DMS53 treated with DMSO at 0.1 percent for 48 hours (cell line): Measurements from ENCODE around the gene MPPE1.

ENCODE experiments used
- DNase-seq: peaks from one replicate; lab custom pipeline; 2025; ENCODE audit not compliant: unreplicated experiment; lab: John Stamatoyannopoulos, UW

MPPE1 gene

DNA sequence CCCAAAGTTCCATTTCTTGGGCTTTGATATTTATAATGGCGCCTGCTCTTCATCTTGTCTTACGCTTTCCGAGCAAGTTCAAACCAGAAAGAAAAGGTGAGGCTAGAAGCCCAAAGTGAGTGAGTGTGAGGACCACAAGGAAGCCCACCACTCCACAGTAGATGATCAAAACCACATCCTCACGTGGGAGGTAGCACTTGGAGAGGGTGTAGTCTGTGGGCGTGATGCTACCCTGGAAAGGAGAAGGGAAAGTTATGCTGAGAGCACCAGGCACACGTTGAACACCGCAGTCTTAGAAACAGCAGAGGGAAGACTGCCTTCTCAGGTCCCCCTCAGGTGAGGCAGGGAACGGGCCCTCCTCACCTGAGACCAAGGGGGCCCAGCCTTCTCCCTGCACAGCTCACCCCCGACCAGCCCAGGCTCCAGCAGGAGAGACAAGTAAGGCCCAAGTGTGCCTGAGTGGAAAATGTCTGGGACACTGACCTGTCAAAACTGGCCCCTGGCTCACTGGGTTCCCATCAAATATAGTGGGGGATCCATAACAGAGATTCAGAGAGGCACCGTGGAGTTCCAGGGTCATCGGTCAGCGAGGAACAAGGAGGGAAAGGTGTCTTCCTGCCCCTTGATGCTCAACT is 23.6 kb downstream of the MPPE1 start:
- no peak for DNase-seq

DNA sequence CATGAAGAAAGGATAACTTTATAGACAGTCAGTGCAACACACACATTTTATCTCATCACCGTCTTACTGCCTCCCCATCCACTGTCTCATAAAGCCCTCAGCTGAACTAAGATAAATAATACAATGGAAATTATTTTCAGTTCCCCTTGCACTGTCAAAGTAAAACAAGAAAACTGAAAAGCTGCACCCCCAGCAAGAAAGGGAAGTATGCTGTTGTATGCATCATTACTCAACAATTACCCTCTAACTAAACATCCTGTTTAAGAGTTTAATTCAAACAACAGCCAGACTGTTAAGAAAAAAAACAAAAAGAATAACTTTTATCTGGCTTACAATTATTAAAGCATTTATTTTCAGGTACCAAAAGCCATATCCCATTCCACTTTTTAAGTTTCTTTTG is 25.0 kb downstream of the MPPE1 start:
- no peak for DNase-seq

DNA sequence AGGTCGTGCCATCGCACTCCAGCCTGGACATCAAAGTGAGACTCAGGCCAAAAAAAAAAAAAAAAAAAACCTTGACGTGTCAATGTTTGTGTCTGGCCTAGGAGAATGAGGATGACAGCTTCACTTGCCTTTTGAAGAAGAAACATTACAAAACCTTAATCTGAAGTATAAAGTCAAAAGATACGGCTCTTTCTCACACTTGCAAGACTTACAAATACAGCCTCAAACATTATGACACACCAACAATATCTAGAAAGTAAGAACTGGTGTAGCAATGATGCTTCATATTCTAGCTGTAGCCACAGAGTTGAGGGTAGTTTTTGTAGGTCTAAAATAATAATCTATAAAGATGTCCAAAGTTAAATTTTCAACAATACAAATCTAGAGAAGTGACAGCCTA is 25.5 kb downstream of the MPPE1 start:
- no peak for DNase-seq

DNA sequence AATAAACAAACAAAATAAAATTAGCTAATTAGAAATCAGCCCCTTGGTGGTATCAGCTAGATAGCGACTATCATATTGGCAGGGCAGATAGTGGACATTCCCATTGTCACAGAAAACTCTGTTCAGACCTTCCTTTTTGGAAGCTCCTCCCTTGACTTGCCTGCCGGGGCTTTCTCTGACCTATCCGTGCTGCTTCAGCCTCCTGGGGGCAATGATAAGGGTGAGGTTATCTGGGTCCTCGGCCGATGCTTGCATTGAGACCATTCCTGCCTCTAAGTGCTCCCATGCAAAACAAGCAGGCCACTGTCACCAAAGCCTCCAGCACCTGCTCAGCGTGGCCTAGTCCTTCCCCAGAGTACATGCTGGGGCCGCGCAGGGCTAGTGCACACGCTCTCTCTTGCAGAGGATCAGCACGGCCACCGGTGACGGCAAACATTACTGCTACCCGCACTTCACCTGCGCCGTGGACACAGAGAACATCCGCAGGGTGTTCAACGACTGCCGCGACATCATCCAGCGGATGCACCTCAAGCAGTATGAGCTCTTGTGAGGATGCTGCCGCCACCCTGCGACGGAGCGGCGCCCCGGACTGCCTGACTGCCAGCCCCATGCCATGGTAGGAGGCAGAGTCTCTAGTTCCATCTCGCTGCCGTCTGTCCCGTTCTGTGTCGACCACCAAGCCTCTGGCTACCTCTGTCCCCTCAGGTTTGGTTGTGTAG is 27.4 kb downstream of the MPPE1 start:
- peak; percentile 25 for DNase-seq

DNA sequence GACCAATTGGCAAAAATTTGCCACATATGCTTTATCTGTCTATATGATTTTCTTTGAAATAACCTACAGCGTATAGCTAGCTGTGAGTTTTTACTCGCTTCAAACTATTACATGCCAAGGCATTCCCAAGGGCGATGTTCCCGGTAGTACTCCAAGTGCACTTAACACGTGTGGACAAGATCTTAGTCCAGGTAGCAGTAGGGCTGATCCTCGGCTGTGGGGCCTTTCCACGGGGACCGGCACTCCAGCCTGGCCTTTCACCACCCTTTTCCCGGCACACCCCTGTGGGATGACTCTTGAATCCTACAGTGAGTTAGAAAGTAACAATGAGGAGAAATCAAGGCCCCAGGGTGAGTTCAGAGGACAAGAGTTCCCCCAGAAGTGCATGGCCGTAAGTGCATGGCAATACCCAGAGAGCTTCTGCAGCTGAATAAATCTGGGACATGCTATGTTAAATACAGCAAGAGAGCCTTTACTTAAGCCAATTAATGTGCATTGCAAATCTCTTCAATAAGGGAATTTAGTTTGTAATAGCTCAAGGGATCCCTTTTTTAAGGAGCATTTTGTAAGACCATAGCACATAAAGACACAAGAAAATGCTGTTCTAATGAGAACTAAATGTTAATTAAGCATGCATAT is 30.5 kb downstream of the MPPE1 start:
- DNase-seq, result no peak

DNA sequence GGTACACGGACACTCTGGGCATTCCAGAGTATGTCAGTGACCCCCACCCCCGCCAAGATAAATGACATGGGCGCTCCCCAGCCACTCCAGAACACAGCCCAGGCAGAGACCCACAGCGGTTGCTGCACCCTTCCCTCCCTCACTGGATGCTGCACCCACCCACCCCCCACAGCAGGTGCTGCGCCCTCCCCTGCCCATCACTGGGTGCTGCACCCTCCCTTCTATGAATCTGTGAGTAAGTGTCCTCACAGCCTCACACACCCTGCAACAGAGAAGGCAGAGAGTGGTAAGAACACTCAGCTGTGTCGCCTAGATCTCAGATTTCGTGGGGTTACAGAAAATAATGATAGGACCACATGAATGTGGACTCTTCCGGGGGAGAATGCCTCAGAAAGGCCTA is 33.4 kb downstream of the MPPE1 start:
- no peak for DNase-seq

DNA sequence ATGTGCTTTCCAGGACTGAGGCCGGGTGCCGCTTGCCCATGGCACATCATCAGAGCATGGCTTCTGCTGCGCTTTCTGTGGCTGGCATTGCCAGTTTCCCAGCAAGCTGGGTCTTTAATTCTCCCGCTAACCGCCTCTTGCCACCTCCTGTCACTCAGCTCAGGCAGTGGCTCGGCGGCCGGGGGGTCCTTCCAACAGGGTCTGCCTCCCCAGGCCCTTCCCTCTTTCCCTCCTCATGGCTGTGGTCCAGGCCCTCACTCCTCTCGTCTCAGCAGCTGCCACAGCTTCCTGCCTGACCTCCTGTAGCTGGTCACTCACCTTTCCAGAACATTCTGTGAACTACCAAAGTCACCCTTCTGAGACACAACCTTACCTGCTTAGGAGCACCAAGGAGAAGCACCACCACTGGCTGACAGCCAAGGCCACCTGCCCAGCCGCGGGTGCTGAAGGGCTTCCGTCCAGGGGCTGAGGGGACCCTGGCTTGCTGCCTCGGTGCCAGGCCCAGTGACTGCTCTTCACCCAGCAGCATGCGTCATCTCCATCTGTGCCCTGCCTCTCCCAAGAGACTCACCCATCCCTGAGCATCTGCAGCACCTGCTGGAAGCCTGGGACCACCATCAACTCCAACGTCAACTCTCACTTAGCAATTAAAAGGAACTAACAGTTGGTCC is 34.3 kb downstream of the MPPE1 start:
- DNase-seq, result no peak

DNA sequence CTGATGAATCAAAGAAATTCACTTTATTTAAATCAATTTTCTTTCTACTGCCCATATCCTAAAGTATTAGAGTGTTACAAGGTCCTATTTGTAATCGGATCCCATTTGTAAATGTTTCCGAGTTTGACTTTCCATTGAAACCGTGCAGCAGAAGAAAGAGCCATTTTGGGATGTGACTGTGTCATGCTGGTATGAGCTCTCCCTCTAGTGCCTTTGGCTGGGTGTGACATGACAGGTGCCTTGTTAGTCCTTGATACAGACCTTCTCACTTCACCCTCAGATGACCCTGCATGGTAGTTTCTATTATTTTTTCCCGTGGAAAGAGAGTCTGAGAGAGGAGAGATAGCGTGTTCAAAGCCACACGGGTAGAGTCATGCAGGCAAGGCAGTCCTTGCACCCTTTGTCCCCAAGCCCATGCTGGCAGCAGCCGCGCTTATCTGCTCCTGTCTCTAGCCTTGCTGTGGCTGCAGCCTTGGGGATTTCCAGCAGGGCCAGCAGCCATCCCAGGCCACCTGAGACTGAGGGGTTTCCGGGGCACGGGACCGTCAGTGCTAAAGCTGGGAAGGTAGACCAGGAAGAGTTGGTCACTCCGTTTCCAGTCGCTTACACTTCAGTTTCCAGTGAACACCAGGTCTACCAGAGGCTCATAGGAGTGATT is 35.5 kb downstream of the MPPE1 start:
- DNase-seq, result peak; percentile 86

DNA sequence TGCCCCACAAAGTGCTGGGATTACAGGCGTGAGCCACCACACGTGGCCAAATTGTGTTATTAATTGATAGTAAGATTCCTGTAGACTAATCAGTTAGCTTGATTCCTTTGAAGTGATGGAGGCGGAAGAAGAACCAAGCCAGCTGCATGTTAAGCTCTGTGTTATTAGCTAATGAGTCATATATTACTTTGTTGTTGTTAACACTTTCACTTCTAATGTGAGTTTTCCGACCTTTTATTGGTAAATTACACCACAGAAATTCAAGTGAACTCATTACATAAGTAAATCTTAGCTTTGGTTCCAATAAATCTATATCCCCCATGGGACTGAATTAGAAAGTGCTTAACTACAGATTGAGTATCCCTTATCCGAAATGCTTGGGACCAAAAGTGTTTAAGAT is 36.6 kb downstream of the MPPE1 start:
- DNase-seq, result no peak

DNA sequence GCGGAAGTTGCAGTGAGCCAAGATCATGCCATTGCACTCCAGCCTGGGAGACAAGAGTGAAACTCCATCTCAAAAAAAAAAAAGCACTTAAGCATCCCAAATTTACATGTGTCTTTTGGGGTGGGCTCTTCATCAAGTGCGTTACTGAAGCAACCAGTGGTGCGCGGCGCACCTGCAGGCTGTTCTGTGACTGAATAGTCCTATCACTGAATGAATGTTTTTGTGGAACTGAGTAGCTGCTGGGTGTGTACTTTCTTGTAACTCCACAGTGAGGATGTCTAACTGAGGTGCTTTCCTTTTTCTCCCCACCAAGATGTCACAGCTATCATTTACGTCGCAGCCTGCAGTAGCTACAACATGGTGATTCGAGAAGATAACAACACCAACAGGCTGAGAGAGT is 39.9 kb downstream of the MPPE1 start:
- DNase-seq, result no peak

DNA sequence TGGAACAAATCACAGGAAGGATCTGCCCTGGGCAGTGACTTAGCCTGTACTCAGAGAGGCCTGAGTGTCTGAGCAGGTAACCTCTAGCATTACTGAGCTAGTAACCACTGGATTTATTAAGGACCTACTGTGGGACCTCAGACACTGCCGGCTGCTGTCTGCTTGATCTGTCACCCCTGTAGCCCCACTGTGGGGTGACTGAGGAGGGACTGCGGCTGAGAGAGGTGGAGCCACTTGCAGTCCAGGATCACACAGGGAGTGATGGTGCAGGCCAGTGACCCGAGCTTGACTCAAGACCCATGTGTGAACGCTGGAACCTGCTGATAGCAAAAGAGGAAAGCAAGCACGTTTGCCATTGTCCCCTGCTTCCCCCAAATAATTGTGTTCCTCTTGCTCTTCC is 41.4 kb downstream of the MPPE1 start:
- DNase-seq, result no peak

DNA sequence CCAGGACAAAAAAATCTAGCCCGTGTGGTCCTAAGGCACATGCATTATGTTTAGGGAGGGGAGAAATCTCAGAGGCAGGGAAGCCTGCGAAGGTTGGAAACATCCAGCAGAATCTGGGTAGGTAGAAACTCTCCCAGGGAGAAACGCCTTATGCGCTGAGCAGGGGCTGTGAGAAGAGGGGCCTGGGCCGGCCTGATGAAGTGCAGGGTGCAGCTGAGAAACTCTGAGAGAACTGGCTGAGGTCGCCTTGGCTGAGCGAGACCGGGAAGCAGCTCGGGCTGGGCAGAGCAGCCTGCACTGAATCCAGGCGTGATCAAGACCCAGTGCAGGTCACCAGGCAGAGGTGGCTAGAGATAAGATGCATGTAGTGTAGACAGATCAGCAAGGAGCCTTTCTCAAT is 41.8 kb downstream of the MPPE1 start:
- DNase-seq, result no peak

DNA sequence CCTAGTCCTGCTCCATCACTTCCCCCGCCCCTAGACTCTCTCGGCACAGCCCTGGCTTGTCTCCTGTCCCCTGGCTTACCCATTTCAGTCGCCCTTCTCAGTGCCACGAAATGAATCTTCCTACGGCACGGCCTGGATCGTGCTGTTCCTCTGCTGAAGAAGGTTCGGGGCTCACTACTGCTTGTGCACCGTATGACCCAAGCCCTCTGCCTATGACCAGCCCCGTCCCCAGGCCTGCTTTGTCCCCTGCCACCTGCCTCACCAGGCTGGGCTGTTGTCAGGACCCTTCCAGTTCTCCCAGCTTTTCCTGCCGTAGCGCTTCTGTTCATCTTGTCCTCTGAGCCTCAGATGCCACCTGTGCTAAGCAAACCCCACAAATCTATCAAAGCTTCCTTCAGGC is 43.0 kb downstream of the MPPE1 start:
- DNase-seq, result no peak

DNA sequence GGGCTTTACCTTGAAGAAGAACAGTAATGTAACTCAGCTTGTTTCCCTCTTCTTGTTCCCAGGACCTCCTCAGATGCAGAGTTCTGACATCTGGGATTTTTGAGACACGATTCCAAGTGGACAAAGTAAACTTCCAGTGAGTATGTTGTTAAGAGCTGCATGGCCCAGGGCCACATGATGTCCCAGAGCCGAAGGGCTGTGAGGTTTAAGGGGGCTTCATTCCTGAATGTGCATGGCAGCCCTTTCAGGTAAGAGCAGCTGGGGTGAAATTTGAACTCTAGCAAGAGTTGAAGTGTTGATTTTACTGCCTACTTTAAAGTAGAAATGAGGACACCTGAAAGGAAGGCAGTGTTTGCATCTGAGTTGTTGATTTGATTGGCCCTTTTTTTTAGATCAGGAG is 43.6 kb downstream of the MPPE1 start:
- no peak for DNase-seq

DNA sequence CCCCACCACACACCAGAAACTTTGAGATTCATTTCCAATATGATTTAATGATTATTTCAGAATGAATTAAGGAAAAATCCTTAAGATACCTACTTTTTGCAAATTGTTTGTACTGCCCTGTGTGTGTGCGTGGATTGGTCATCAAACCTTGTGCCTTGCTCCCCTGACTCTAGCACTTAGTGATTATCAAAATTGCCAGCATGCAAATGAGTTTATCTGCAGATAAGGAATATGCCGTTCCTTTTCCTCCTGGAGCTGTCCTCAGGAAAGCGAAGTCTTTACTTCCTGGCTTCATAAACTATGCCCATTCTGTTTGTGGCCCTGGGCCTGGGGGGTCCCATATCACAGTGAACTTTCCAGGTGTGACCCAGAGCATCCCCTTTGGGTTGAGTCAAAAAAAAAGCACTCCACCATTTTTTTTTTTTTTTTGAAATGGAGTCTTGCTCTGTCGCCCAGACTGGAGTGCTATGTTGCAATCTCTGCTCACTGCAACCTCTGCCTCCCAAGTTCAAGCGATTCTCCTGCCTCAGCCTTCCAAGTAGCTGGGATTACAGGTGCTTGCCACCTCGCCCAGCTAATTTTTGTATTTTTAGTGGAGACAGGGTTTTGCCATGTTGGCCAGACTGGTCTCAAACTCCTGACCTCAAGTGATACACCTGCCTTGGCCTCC is 45.5 kb downstream of the MPPE1 start:
- DNase-seq, result no peak

DNA sequence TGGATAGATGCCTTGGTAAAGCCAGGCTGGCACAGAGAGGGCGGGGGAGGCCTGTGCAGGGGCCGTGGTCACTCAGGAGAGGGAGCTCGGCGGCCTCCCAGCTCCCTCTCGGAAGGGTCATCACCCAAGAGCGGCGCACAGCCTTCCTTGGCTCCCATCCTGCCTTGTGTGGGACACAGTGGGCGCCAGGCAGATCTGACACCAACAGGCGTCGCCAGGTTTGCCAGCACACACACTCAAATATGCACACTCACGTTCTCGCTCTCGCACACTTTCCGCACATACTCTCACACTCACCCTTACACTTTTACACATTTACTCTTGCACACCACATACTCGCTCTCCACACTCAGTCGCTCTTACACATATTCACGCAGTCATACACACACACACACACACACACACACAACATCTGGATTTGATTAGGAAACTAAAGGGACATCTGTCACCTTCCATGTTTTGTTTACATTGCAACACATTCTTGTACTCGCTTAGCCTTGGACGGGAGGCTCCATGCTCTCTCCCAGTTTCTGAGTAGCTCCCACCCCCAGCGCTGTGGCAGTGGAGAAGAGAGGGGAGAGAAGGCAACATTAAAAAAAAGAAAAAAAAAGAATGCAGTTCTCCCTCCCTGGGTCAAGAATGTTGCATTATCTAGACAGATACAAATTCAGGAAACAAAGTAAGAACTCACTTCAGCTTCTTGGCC is 46.4 kb downstream of the MPPE1 start:
- DNase-seq, result no peak

DNA sequence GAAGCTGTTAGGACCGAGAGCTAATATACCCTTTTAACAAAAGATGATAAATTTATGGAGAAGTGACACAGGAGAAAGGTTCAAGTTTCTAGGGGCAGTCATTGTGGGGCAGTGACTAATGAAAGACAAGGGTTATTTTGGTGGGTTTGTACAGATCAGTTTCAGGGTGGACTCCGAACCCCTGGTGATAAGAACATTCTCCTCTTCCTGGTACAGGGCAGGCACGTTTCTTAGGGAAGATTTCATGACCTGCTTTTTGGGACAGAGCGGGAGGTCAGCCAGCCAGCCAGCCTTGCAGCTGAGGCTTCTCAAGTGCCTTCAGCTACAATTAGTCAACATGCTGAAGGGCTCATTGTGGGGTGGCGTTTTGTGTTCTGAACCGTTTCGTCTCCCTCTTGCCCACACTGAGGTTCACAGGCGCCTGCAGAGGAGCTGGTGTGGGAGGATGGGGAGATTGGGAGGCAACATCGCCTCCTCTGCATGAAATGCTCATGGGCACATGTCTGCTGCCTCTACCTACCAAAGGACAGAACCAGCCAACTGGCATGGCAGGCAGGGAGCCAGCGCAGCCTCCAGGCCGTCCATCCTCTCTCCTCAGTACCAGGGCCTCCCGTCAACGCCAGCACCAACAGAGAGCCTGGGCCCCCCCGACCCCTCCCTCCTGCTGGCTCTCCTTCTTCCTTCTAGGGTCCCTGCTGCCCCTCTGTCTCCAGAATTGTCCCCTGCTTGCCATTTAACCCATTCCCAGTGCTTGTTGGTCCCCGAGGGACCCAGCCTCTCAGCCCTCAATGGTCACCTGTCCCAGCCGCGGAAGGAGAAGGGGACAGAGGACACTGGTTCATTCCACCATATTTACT is 47.3 kb downstream of the MPPE1 start:
- no peak for DNase-seq

DNA sequence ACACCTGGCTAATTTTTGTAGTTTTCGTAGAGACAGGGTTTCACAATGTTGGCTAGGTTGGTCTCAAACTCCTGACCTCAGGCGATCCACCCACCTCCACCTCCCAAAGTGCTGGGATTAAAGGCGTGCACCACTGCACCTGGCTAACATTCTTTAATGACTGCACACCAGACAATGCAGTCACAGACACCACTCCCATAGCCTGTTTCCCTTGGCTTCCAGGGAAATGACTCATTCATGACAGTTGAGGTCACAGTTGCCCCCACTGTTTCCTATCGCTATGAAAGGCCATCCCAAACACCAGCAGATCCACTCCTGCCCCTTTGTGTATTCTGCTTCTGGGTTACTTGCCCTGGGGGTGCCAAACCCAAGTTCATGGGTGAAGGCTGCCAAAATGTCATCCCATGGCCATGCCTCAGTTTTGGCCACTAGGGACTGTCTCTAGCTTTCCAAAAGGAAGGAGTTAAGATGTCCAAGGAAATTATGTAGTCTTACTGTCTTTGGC is 48.2 kb downstream of the MPPE1 start:
- peak; percentile 27 for DNase-seq

DNA sequence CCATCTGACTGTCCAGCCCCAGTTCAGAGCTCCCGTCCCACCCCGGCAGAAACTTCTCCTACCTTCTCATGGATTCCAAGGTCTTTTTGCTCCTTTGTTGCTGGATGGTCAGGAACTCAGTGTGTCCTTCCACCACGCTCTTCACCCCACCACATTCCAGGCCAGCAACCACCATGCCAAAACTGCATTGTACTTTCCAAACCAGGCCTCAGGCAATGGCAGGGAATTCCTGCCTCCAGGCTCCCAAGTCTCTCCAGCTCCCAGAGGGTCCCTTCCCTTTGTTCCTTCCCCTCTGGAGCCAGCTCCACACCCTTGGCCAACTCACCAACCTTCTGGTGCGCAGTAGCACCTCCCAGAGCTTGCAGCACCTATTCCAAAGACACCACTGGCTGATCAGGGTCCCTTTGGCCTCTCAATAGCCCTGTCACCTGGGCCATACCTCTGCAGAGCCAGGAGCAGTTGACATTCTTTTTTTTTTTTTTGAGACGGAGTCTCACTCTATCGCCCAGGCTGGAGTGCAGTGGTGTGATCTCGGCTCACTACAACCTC is 48.8 kb downstream of the MPPE1 start:
- DNase-seq, result no peak
